HepG2 (cell line): Measurements from ENCODE around the gene UNCX. TPM values are rescaled to one million over a fixed set of nuclear protein-coding genes. Genes with fewer than 3 reads are reported as not detected.

Experiments used
- FOXA1 ChIP-seq, 2 experiments: fragments of 450-650 bp in 1 of 2; sonication (generic) in 1 of 2; formaldehyde crosslinking in 1 of 2; IDR thresholded peaks; 2 replicates each; pipeline versions ENCODE4 v1.4.0 to v1.6.1; 2016 to 2020; ENCODE audit warnings: missing genetic modification reagents in 1 of 2
- HBP1 ChIP-seq: IDR thresholded peaks from 2 replicates; pipeline ENCODE4 v1.6.1; 2016; ENCODE audit warnings: low read depth, control low read depth
- KDM3A ChIP-seq: IDR thresholded peaks from 2 replicates; pipeline ENCODE4 v1.6.1; 2018; ENCODE audit warnings: low read depth, missing compliant biosample characterization
- MTF2 ChIP-seq: sonication (generic); formaldehyde crosslinking; IDR thresholded peaks from 2 replicates; pipeline ENCODE4 v1.5.0; 2020; ENCODE audit warnings: missing genetic modification reagents, borderline replicate concordance
- POGK ChIP-seq: sonication (generic); formaldehyde crosslinking; conservative IDR thresholded peaks from 2 replicates; pipeline ENCODE4 v1.8.0; 2022; ENCODE audit warnings: mild to moderate bottlenecking, moderate library complexity, missing genetic modification reagents
- SP140L ChIP-seq: sonication (generic); formaldehyde crosslinking; IDR thresholded peaks from 2 replicates; pipeline ENCODE4 v1.4.0; 2020; ENCODE audit warnings: missing genetic modification reagents, borderline replicate concordance
- ZNF33A ChIP-seq: sonication (generic); formaldehyde crosslinking; IDR thresholded peaks from 2 replicates; pipeline ENCODE4 v1.5.1; 2020; ENCODE audit warnings: missing genetic modification reagents, mild to moderate bottlenecking, moderate library complexity, borderline replicate concordance
- ZNF432 ChIP-seq: sonication (generic); formaldehyde crosslinking; IDR thresholded peaks from 2 replicates; pipeline ENCODE4 v1.5.0; 2020; ENCODE audit warnings: missing genetic modification reagents, mild to moderate bottlenecking, borderline replicate concordance
- ZNF678 ChIP-seq: sonication (generic); formaldehyde crosslinking; IDR thresholded peaks from 2 replicates; pipeline ENCODE4 v1.4.0; 2020; ENCODE audit warnings: mild to moderate bottlenecking, missing genetic modification reagents
- ZNF687 ChIP-seq: sonication (generic); formaldehyde crosslinking; IDR thresholded peaks from 2 replicates; pipeline ENCODE4 v1.5.1; 2020; ENCODE audit warnings: mild to moderate bottlenecking, missing genetic modification reagents, moderate library complexity
- polyA plus RNA-seq, 8 experiments: library from polyadenylated mRNA; depleted of rRNA in 3 of 8; stranded (reverse) in 7 of 8; unstranded in 1 of 8; fragments of >200 nt; fragmentation: Illumina TruSeq in 4 of 8; extraction: Trizol in 4 of 8; gene quantifications; 2 replicates each; pipeline versions ENCODE4 v1.2.1 to v1.2.3, GENCODE V29; 2011 to 2016; ENCODE audit warnings: low read depth in 4 of 8, missing spikeins in 1 of 8, mixed read lengths in 1 of 8; ENCODE audit not compliant: insufficient read depth in 1 of 8
- total RNA-seq, 5 experiments: library from RNA; depleted of rRNA; stranded (reverse); fragments of >200 nt; fragmentation: Illumina TruSeq; extraction: Trizol; gene quantifications; 2 replicates each; pipeline ENCODE4 v1.2.3, GENCODE V29; 2016; ENCODE audit warnings: low read depth in 1 of 5

UNCX gene
- total and polyA plus RNA-seq, 2 of the 13 experiments (the other 11 are each of a cell fraction or from before 2014, with no cell fraction given) = not detected

- TF ChIP-seq ZNF687 (CRISPR knock-in tag) = no peak
- TF ChIP-seq FOXA1 (IDR thresholded peaks at IDR 0.05) = no peak
- TF ChIP-seq FOXA1 (CRISPR knock-in tag; IDR thresholded peaks at IDR 0.05) = no peak
- TF ChIP-seq KDM3A (CRISPR knock-in tag) = no peak
- no peak for TF ChIP-seq ZNF33A
- TF ChIP-seq POGK (CRISPR knock-in tag) = no peak
- no peak for TF ChIP-seq HBP1
- no peak for TF ChIP-seq ZNF678 (CRISPR knock-in tag)
- no peak for TF ChIP-seq MTF2 (CRISPR knock-in tag)
- TF ChIP-seq ZNF432 (CRISPR knock-in tag) = no peak
- TF ChIP-seq SP140L (CRISPR knock-in tag) = no peak
These were observed 21.1 kb downstream of the UNCX start (continued) for GRCh38 chr7:1253681-1254181.
